GM19463 (cell line): Measurements from ENCODE around the gene DNAAF8.

Source experiments
- ATAC-seq: cut with Tn5 transposase; IDR thresholded peaks from one replicate; pipeline ENCODE4 v1.9.1; 2021; ENCODE audit warnings: mild to moderate bottlenecking, moderate library complexity; ENCODE audit not compliant: unreplicated experiment

DNAAF8 gene

DNA sequence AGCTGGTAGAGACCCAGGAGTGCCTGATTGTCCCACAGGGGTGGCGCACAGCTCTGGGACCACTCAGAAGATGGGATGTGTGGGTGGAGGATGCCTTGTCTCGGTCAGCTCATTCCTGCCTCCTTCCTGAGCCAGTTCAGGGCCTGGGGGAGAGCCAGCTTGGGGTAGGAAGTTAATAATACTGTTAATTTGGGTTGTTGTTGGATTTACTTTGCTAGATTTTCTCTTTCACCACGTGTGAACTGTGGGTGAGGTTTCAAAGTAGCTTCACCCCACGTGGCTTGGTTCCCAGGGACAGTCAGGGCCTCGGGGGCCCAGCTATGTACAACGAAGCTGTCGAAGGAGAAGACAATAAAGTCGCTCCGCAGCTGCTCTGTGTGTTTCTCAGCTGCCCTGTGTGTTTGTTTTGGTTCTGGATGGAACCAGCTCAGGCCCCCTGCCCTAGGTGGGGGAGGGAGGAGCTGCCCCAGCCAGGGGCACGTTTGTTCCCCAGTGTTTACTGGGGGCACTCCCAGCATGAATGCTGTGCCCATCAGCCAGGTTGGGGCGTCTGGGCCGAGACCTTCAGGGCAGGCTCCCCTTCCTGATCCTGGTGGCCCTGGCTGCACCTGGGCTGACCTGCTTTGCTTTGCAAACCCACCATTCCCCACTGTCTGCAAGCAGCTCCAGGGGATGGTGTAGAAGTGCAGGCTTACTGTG is 38.7 kb upstream of the DNAAF8 start:
- ATAC-seq: no peak

DNA sequence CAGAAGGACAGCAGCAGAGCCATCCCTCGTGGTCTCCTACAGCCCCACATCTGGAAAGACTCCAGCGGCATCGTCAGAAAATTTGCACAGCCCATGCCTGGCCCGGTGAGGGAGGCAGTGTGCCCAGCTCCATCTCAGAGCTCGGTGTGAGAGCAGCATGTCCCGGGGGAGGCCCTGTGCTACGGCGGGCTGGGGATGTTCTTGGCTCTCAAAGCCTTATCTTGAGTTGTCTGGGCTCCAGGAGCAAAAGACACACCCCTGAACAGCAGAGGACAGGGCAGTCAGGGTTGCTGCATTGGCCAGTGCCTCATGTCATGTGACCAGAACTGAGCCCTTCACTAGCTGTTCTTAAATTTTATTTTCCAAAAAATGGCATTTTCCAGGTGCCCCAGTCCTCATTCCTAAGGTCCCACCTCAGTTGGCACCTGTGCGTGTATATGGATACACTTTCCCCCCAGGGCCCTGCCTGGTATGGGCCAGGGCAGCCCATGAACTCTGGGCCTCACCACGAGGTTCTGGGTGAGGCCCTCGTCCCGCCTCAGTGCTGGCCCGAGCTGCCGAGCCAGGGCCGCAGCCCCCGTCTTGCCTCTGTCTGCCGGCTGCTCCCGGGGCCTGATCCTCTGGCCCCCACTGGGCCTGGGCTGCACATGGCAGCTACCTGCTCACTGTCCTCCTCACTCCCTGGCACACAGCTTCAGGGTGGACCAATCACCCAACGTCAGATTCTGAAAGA is 38.0 kb upstream of the DNAAF8 start:
- no peak for ATAC-seq

DNA sequence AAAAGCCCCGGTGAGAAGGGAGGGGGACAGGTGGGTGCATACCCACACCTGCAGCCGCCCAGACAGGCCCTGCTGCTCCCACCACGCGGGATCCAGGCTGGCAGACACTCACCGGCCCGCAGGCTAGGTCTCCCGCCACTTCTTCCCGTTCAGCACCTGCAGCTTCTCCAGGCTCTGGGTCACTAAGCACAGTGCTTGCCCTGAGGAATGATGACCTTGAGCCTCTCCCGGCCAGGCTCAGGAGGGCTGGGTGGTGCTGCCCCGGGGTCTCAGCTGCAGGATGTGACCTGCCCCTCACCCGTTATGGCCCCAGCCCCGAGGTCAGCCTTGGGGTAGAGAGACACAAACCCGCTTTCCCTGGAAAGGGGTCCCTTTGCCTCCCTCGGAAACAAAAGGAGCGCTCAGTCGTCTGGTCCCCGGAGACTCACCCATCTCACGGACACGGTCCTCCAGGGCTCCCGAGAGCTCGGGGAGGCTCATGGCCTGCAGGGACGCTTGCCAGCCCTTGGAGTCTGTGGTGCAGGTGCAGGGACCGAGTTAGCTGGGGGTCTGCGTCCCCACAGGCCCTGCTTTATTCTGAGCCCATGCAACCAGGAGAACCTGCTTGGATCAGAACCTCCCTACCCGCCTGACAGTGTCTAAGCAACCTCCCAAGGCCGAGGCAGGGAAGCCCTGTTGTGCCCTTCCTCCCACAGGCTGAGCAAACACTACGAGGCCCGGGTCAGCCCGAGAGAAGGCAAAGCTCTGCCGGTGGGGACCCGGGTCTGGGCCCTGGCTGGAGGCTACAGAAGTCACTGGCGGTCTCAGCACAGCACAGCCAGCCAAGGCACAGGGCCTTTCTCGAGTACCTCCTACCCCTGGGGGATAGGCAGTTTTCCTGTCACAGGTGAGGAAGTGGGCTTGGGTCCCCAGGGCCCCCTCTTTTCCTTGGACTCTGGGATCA is 37.2 kb upstream of the DNAAF8 start:
- no peak for ATAC-seq

DNA sequence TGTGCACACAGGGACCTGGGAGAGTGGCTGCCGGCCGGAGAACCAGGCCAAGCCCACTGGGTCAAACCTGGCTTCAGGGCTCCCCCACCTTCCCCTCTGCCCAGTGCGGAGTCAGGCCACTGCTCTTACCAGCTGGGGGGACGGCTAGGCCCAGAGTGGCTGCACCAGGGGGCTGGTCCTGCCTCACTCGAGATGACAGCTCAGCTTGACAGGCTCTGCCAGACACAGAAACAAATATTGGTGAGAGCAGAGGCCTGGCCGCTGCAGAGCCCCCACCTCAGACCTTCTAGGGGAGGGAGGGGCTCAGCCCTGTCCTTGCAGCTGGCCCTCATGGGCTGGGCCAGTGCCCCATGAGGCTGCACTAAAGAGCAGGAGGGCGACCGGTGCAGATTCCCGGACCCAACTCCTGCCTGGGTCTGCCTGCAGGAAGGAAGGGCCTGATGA is 36.5 kb upstream of the DNAAF8 start:
- ATAC-seq: no peak

DNA sequence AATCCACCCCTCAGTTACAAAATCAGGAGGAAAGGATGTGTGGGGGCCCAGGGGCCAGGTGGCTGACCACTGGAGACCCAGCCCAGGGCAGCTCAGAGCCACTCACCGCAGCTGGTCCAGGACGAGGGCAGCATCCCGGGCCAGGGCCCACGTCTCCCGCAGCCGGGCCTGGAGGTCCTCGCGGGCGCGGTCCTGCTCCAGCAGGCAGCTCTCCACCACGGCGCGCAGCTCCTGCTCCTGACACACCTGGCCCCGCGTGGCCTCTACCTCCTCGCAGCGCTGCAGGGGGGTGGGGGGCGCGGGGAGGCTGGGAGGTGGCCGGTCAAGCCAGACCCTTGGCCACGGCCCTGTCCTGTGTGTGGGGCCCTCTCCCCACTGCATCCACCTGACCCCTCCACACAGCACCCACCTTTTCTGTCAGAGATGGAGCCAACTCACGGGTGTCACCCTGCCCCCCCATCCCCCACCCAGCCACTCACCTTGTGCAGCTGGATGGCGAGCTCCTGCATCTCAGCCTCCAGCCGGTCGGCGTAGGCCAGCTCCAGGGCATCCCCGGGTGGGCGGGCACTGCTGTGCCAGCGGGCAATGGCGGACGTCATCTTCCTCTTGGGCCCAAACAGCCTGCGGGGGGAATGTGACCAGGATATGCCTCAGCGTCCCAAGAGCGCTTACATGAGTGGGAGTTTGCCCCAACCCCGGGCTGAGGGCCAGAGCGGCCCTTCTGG is 35.9 kb upstream of the DNAAF8 start:
- no peak for ATAC-seq

DNA sequence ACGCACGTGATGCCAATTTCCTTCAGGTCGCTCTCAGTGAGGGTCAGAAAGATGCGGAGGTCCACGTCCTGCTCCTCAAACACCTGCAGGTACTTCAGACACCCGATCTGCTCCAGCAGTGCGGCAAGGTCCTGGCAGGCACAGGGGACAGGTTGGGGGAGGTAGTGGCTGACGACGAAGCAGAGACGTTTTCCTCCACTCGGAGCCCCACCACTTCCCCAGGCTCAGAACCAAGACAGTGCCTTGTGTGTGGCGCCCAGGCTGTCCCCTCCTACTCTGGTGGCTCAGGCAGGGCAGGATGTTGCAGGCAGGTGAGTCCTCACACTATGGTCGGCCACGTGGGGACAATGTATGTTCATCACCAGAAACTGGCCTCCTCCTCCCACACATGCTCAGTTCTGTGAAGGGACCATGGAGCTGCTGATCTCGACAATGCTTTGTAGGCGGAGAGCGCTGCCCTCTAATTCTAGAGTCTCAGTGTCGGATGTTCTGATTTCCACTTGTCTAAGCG is 35.2 kb upstream of the DNAAF8 start:
- no peak for ATAC-seq

DNA sequence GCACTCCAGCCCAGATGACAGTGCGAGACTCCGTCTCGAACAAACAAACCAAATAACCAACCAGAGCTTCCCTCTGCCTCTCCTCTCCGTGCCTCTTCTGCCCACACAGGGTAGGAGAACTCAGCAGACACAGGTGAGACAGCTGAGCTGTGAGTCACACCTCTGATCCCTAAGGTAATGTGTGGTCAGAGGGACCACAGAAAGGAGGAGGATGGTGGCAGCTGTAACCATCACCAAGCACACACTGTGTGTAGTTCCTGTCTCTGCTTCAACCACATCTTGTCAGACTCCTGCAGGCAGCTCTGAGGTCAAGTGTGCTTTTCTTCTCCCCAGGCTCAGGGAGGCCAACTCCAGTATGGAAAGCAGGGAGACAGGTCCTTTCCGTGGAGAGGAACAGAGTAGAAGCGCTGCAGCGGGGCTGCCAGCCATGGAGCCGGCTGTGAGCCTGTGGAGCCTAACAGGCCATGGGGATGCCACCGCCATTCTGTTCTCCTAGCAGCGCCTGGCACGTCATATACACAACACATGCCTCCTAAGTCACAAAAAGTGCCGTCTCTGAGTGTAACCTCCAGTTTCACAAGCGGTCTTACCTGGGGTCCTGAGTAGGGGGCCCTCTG is 33.8 kb upstream of the DNAAF8 start:
- ATAC-seq: no peak

DNA sequence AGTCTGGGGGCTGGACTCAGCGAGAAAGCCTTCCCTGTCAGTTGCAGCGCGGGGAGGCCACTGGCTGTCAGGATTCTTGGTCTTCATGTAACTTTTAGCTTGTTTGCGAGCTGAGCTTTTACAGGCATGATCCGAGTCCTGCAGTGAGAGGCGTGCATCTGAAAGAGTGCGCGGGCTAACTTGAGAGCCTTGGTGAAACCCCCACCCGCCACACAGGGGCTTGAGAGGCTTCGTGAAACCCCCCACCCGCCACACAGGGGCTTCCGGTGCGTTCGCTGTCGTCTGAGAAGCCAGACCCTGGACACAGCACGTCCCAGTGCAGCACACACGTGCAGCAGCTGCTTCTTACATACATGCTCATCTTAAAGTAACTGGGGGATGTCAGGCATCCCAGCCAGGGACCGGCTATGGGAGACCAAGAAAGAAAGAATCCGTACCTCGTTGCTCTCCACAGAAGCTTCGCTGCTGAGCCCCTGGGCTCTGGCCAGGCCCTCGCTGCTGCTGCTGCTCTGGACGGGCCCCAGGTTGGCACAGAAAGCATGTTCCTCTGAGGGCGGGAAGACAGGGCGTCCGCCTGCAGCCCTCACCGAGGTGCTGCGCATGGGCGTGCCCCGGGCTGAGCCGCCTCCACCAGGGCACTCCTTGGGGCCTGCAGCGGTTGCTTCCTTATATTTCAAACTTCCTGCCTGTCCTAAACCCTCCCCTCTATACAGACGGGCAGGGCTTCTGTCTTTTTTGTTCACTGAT is 33.2 kb upstream of the DNAAF8 start:
- no peak for ATAC-seq

DNA sequence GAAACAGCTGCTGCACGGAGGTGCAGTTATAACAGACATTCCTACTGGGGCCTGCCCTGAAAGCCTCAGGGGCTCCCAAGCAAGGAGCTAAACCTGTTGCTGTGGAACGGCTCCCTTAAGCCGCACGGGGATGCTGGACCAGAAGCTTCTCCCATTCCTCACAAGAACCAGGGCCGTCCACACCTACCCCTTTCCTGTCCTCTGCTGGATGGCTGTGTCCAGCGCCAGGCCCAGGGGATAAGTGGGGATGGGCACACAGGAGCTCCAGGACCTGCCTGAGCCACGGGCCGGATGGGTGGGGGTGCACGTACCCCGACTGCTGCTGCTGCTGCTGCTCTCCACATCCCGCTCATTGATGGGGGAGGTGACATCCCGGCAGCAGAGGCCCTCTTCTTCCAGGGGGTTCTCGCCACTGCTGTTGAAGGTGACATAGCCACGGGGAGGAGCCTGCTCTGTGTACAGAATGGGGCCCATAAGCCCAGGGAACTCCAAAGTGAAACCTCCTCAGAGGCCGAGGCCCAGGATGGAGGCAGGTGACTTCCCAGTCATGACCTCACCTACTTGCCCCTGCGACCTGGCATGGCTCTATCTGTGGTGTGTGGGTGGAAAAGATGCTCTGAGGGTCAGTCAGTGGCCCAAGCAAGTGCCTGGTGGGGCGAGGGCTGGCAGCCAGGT is 32.4 kb upstream of the DNAAF8 start:
- ATAC-seq: no peak

DNA sequence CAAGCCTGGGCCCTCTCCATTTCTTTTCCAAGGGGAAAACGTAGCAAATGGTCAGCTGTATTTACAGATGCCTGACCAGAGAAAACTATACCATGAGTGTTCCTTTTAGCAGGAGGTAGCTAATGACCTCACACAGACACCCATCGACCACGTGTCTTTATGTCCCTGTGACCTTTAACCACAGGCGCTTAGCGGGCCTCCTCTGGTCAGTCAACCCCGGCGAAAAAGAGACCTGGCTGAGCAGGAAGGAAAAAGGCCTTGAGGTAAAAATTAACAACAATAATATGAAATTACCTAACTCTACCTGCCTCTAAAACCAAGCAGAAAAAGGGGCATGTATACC is 31.9 kb upstream of the DNAAF8 start:
- no peak for ATAC-seq

DNA sequence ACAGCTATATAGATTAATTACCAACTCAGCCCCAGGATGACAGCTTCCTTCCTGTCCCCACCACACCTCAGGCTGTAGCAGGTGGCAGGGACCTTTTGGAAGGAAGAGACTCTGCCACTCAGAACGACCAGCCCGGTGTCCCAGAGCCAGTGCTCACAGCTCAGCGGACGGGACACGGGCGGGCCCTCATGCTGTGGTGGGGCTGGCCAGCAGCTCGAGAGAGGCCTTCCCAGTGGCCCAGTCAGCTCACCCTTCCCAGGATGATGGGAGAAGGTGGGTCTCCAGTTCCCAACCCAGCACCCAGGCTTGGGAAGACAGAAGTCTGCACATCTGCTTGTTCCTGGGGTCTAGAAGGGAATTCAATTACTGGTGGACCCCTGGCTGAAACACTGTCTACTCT is 30.4 kb upstream of the DNAAF8 start:
- no peak for ATAC-seq

DNA sequence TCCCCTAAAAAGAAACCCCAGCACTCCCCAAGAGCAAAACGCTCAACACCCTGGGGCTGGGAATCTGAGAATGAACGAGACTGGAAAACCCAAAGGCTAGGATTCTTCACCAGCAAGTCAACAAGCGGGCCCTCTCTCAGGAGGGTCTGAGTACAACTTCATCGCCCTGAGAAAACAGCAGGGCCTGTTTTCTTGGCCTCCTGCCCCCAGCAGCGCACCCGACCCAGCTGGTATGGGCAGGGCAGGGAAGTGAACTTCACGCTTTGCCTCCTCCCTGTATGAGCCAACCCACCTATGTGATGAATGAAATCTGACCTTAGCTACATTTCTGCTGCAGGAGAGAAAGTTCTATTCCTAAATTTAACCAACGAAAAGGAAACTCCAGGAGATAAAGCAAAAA is 29.8 kb upstream of the DNAAF8 start:
- ATAC-seq: no peak

DNA sequence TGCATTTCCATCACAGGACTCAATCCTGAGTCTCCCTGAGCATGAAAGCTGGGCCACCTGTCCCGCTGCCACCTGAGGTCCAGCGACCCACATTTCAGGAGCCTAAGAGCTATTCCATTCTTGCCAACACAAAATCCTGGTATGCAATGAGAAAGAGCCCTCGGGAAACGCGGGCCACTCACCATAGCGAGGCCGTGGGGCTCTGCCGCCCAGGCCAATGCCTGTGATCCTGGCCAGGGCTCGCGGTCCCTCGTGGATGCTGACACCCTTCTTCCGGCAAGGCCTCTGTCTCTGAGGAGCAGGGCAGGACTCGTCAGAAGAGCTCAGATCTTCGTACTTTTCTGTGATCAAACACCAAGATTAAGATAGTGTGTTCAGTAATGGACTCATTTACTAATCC is 29.4 kb upstream of the DNAAF8 start:
- ATAC-seq: no peak

DNA sequence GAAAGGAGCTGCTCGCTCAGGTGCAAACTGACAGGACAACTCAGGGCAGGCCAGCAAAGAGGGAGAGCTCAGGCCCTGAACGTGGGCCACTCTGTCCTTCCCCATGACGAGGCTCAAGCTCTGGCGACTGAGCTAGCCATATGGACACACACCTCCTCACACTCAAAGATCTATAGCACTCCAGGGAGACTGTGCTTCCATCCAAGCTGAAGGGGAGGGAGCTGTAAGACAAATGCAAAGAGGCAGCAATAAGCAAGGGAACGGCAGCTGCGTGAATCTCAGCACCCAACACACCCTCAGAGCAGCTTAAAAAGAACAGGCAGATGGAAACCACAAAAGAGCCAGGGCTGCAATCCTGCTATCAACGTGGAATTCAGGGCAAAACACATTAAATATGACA is 27.5 kb upstream of the DNAAF8 start:
- ATAC-seq: no peak

DNA sequence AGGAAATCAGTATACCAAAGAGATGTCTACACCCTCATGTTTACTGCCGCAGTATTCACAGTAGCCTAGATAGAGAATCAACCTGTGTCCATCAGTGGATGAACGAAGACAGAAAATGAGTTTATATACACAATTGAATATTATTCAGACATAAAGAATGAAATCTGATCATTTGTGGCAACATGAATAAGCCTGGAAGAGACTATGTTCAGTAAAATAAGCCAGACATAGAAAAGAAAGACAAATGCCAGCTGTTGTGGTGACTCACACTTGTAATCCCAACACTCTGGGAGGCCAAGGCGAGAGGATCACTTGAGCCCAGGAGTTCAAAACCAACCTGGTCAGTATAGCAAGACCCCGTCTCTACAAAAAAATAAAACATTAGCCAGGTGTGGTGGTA is 24.9 kb upstream of the DNAAF8 start:
- no peak for ATAC-seq

DNA sequence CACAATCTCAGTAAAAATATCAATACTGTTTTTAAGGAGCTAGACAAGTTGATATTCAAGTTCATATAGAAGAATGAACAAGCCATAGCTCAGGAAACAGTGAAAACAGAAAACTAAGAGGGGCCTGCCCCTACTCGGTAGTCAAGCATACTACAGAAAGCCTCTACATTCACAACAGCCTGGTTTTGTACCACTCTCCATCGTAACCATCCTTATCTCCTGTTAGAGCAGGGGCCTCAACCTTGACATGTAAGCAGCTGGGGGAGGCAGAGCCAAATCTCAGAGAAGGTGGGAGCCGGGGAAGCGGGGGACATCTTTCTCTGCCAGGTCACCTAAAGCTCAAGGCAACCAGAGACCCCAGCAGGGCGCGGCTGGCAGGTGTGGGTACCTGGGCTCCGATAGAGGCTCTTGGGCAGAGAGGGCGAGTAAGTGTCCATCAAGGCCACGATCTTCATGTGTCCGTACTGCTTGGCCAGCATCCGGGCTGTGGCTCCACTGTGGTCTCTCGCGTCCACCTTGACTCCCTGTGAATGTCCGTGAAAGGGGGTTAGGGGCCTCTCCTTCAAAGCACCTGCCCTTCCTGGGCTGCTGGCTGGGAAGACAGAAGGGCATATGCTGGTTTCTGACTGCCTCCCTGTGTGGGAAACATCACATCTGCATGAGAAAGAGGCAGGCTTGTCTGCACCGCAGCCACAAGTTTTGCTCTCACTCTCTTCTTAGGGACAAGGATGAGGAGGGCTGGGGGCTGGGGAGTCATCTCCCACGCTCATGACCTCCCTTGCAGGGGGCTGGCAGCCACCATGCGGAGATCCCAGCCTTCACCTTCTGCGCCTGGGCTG is 20.5 kb upstream of the DNAAF8 start:
- no peak for ATAC-seq

DNA sequence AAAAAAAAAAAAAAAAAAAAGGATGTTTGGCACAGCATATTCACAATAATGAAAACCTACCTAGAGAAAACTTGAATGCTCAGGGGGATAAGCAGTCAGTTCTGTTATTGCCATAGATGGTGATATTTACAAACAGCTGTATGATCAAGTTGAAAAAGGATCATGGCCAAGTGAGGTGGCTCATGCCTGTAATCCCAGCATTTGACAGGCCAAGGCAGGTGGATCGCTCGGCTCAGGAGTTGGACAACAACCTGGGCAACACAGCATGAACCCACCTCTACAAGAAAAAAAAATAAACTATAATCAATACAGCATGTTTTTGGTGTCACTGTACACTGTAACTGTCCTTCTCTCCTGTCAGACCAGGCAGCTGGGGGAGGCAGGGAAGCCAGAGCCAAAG is 19.3 kb upstream of the DNAAF8 start:
- no peak for ATAC-seq

DNA sequence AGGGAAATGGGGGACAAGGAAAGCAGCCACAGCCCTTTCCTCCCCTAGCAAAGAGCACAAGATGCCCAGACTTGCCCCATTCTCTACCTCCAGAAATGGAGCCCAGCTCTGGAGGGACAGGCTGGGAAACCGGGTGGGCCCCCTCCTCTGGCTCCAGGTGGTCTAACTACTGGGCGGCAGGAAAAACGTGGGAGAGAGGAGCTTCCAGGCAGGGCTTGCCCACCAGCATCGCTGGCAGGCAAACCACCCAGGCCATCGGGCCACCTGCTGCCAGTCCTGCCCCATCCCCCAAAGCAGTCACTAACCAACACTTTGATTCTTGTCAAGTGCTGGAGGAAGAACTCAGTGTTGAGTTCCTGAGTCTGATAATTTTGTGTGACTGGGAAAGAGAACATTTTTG is 15.9 kb upstream of the DNAAF8 start:
- ATAC-seq: no peak
